IPS DF 4.7 (cell line): Measurements from ENCODE around the gene RPL22L1.
"Not testable (repeated sequence)": the region's sequence is repeated elsewhere in the genome, so short reads cannot be mapped to it uniquely, and the experiment has no call there.

Experiments
- DNase-seq: peaks from one replicate; pipeline ENCODE4 v3.0.0-alpha.2; 2013; ENCODE audit warnings: low spot score; ENCODE audit errors: extremely low read depth

Gene RPL22L1

DNA sequence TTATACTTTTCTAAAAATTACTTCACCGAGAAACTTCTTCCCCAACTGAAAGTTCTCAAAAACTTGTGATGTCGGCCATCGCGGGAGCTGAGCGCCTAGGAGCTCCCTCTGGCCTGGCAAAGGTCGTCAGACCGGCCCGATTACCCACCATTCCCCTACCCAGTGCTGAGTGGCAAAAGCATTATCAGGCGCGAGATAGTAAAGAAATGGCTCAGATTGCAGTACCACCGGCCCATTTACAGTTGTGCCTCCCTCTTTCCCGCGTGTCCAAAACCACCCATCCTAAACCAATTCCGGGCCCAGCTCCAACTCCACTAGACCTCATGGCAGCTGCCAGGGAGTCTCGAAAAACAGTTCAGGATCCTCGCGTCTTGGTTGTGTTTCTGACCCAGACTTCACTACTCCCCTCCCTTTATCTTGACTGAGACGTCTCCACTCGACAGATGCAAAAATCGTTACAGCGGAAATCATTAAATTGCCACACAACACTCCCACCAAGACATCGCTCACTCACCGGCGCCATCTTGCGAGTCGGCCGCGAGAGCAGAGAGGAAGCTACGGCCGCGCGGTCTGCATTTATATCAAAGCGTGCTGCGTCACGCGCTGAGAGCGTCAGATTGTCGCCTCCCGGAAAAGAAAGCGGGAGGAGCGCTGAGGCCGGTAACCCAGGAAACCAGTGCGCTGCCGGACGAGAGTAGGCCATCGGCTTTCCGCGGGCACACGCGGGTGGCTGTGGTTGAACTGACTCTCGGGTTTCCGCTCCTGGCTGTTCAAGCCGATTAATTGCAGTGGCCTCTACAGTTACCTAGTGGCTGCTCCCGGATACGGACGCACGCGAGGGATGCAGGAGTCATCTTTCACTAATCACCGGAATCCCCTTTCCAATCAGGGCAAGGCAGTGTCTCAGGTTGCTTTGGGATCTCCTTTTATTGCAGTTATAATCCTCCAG lies at the start of gene RPL22L1:
RPL22L1 (minus strand) TSS at position 551 of the 949 bp plus-strand sequence; CDS start at position 523, 28 bp downstream.
- peak; percentile 84 for DNase-seq

DNA sequence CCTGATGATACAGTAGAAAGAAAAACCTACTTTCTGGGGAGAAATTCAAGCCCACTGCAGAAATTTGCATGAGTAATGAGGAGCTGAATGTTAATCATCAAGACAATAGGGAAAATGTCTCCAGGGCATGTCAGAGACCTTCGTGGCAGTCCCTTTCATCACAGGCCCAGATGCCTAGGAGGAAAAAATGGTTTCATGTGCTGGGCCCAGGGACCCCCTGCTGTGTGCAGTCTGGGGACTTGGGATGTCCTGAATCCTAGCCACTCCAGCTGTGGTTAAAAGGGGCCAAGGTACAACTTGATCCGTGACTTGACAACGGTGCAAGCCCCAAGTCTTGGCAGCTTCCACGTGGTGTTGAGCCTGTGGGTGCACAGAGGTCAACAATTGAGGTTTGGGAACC lies 48.7 kb upstream of the RPL22L1 start:
- DNase-seq, result no peak

DNA sequence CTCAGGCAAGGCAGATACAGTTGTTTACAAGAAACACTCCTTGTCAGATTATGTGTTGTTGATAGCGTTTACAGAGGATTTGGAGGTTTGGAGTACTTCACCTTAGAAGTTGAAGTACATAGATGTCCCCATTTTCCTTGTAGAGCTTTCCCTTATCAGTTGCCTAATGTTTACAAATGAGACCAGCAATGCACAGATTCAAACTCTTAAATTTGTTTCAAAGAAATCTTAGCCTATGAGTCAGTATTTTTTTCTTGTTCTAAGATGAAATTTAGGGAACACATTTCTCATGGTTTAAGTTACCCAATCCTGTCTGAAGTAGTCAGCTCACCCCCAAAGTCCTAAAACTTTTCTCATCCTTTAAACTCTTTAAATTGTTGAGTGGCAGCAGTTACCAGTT lies 44.7 kb upstream of the RPL22L1 start:
- DNase-seq, result no peak

DNA sequence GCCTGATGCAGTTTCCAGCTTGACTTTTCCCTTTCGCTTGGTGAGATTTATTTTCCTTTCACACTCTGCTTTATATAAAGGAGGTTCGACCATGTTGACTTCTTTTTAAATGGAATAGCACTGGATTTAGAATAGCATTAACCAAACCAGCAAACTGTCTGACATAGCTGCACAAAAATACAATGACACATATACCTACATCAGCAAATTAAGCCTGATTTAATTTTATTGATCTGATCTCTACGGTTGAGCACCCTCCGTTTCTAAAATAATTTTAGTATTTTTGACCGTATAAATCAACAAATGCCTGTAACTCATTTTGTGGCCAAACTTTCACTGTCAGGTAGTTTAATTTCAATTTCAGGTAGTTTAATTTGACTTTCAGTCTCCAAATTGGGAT lies 44.2 kb upstream of the RPL22L1 start:
- no peak for DNase-seq

DNA sequence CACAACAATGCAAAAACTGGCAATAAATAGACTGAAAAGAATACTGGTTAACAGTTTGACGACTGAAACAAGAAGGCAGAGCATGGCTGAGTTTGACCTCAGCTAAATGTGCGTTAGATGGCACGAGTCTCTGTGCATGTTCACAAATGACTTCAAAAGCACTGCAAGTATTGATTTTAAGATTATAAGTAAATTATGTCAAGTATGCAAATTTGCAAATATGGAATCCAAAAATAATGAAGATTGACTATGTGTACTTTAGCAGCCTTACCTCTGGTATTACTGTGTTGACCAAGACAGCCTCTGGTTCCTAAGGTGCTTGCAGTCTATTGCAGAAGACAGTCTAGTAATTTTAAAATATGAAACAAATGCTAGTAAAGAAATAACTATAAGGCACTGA lies 41.1 kb upstream of the RPL22L1 start:
- DNase-seq, result no peak

DNA sequence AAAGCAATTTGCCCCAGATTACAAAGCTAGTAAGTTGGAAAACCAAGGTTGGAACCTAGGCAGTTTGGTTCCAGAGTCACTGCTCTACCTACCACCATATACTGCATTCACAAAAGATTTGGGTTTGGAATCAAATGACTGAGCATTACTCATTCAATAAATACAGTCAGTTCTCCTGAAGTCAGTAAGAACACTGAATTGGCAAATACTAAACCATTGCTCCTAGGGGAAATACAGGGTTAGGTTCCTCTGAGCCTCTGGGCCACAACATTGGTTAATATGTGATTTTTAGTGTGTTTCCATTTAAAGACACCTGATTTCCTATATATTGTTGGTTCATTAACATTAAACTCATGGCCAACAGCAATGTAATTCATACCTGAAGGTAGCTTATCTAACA lies 40.5 kb upstream of the RPL22L1 start:
- DNase-seq, result no peak

DNA sequence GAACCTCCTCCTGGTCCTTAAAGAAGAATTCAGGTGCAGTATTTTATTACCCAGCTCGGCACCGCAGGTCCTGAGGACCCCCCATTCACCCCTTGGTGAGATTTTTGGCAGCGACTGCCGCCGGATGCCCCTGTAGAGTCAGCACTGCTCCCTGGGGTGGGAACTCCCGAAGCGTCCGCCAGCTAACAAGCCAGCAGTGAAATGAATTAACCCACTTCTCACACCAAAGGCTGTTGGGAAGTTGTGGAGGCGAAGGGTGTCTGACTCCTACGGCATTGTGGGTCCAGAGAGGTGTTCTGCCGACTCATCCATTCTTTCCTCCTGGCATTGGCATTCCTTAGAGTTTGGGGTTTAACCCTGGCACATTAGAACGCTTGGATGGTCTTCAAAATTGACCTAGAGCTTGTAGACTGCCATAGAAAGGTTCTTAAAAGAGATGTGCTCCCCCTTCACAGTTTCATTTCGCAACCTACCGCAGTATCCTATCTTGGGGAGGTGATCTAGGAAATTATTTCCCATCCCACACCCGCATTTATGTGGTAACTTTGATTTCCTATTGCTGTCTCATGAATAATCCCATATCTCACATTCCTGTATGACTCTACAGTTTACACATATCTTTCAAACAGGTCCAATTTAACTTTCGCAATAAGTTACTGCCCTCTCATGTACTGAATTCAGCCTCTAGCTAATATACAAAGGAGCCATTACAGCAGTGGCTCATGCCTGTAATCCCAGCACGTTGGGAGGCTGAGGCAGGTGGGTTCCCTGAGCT lies 39.3 kb upstream of the RPL22L1 start:
- DNase-seq, result no peak

DNA sequence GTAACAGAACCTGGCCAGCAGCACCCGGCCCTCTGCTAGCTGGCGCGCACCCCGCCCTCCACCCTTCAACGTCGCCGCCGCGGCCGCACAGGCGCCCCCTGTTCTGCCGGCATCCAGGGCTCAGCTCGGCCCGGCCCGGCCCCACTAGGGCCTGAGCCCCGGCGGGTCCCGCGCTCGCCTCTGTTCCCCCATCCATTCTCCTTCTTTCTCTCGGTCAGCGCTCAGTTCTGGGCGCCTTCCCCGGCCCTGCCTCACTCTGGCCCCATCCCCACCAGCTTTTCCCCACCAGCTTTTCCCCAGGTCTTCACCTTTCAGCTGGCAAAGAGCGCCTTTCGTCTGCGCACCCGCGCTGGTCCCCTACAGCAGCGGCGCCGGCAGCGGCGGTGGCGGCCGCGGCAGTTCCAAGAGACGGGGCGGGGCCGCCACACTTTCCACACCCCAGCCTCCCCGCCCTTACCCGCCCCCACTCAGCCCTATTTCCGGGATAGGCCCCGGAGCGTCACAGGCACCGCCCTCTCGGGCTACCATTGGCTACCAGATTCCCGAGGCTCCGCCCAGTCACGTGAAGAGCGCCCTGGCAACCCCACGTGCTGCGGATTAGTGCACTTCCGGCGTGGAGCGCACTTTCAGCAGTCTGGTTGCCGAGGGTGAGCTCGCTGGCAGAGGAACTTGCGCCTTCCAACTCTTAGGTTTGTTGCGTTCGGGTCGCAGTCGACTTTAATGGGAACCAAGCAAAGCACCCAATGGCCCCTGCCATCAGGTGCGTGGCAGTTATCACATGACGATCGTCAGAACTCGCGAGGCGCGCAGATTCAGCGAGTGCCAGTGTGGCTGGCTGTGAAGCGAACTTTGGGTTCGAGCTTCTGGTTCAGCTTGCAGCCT lies 38.5 kb upstream of the RPL22L1 start, which contains the start of gene EIF5A2:
EIF5A2 (minus strand) TSS at position 403 of the 882 bp plus-strand sequence. CDS start 831 bp downstream, outside the sequence.
- peak; percentile 89 for DNase-seq

DNA sequence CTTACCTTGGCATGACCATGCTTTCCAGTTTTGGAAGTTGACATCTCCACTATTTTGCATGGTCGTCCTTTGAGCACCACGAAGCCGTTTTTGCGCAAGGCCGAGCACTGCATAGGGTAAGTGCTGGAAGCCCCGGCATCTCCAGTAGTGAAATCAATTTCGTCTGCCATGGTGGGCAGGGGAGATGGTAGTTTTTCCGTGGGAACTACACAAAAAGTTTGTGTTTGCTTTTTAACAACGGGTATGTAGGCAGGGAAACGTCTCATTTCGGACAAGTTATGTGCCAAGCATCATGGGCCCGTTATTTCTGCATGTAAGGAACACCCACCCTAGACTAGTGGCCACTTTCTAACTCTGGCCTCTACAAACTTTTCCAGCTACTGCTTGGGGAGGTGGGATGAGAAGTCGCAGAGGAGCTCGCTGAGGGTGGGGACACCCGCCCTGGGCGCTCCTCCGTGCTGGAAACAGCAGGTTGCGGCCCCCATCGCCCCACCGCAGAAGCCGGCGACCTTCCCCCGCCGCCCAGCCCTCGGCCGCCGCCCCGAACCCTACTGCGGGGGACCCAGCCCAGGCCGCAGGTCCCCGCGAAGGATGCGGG lies 37.7 kb upstream of the RPL22L1 start:
- DNase-seq, result no peak

DNA sequence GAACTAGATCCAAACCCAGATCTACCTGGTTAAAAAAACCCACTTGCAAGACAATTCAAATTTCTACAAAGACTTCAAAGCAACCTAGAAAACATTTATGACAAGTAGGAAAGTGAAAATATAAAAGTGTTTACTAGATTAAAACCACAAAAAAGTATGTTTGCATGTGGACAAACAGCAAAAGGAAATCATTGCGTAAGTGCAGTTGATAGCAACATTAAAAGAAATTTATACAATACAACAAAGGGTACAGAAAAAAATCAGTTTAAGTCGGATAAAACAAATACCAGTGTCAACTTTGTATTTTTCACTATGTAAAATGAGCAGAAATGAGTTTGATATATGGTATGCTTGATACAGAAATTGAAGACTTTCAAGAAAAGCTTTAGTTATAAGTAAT lies 35.9 kb upstream of the RPL22L1 start:
- no peak for DNase-seq

DNA sequence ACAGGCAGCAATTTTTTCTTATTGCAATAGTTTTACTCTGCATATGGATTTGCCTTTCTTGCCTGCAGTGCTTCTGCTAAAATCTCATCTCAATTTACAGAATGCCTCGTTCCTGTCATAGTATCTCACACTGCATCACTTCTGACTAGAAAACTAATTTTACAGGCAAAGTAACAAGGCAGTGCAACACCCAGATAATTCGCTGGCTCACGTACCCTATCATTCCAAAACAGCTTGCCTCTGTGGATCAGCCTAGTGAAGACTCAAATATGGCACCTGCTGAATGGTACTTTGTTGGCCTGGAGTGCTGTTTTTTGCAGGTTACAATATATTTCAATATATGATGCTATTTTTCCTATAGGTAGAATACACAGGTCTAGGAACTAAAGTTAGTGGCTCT lies 33.1 kb upstream of the RPL22L1 start:
- DNase-seq, result no peak

DNA sequence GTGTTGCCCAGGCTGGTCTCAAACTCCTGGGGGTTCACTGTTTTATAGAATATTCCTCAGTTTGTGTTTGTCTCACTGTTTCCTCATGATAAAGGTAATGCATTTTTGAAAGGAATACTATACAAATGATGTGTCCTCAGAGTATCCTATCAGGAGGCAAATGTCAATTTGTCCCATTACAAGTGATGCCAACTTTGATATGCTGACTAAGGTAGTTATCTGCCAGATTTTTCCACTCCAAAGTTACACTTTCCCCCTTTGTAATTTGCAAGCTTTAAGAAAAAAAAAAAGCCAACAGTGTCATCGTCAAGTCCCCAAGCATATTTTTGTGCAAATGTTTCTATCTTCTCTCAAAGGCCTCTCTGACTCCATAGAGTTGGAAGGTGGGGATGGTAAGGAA lies 29.5 kb upstream of the RPL22L1 start:
- DNase-seq, result no peak

DNA sequence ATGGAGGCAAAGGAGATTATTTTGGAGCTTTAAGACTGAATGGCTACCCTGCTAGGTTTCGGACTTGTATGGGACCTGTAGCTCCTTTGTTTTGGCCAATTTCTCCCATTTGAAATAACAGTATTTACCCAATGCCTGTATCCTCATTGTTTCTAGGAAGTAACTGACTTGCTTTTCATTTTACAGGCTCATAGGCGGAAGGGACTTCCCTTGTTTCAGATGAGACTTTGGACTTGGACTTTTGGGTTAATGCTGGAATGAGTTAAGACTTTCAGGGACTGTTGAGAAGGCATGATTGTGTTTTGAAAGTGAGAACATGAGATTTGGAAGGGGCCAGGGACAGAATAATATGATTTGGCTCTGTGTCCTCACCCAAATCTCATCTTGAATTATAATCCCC lies 28.0 kb upstream of the RPL22L1 start:
- DNase-seq, result no peak

DNA sequence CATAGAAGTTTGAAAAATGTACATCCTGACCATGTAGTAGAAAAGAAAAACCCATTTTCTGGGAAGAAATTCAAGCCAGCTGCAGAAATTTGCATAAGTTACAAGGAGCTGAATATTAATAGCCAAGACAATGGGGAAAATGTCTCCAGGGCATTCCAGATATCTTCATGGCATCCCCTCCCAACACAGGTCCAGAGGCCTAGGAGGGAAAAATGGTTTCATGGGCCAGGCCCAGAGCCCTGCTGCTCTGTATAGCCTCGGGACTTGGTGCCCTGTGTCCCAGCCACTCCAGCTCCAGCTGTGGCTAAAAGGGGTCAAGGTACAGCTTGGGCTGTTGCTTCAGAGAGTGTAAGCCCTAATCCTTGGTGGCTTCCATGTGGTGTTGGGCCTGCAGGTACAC lies 27.2 kb upstream of the RPL22L1 start:
- DNase-seq, result not testable (repeated sequence)

DNA sequence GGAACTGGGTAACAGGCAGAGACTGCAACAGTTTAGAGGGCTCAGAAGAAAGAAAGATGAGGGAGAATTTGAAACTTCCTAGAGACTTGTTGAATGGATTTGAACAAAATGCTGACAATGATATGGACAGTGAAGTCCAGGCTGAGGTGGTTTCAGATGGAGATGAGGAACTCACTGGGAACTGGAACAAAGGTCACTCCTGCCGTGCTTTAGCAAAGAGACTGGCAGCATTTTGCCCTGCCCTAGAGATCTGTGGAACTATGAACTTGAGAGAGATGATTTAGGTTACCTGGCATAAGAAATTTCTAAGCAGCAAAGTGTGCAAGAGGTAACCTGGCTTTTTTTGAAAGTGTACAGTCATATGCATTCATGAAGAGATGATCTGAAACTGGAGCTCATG lies 26.8 kb upstream of the RPL22L1 start:
- no peak for DNase-seq

DNA sequence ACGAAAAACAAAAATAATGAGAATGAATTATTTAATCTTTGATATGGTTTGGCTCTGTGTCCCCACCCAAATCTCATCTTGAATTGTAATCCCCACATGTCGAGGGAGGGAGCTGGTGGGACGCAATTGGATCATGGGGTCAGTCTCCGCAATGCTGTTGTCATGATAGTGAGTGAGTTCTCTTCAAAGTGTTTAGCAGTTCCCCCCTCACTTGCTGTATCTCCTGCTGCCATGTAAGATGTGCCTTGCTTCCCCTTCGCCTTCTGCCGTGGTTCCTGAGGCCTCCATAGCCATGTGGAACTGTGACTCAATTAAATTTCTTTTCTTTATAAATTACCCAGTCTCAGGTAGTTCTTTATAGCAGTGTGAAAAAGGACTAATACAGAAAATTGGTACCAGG lies 26.3 kb upstream of the RPL22L1 start:
- DNase-seq, result not testable (repeated sequence)

DNA sequence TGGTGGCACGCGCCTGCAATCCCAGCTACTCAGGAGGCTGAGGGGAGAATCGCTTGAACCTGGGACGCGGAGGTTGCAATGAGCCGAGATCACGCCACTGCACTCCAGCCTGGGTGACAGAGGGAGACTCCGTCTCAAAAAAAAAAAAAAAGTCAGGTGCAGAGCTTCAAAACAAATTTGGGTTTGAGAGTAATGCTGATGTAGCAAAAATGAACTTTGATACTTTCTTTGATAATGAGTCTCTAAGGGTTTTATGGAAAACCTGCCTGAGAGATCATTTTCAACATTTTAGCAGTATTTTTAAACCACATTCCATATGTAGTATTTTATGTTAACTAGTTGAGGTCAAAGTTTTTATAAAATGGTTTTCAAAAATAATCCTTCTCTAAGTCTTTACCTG lies 23.9 kb upstream of the RPL22L1 start:
- no peak for DNase-seq

DNA sequence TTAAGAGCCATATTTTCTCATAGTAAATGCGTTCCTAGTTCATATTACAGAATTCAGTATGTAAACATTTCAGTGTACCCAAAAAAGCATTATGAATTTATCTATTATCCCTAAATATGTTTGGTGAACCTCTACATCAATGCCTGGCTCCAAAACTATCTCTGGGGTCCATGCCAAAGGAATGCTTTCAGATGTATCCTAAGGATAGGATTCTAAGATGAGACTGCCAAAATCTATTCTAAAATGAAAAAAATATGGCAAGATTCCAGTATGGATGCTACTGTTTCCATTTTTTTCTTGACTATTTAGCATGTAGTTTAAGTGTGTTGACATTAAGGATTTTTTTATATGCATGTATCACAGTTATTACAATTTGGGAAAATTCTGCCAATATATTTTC lies 19.6 kb upstream of the RPL22L1 start:
- no peak for DNase-seq

DNA sequence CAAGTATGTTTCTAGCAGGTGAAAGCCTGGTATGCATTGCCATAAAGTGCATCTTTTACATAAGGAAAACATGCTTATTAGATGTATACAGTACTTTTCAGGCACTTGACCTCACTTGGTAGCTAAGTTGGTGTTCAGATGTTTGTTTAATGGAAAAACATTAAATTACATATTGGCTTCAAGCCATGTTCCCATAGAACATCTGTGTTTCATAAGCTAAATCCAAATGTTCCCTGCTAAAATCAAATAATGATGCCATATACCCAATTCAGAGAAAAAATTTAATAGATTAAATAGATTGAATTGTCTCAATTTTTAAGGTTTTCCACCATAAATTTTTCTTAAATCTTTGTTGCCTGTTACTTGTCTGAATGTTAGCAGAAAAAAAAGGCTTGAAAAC lies 19.1 kb upstream of the RPL22L1 start:
- no peak for DNase-seq

DNA sequence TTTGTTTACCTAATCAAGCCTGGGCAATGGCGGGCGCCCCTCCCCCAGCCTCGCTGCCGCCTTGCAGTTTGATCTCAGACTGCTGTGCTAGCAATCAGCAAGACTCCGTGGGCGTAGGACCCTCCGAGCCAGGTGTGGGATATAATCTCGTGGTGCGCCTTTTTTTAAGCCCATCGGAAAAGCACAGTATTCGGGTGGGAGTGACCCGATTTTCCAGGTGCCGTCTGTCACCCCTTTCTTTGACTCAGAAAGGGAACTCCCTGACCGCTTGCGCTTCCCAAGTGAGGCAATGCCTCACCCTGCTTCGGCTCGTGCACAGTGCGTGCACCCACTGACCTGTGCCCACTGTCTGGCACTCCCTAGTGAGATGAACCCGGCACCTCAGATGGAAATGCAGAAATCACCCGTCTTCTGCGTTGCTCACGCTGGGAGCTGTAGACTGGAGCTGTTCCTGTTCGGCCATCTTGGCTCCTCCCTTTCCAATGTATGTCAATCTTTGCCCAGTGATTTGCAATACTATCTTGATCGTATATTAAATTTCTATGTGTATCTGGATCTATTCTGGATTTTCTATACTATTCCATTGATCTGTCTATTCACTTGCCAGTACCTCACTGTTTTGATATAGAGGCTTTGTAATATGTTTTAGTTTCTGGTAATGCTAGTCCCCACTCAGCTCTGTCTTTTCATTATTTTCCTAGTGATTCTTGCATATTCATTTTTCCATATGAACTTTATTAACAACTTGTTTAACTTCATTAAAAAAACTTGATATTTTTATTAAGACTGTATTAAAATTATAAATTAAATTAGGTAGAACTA lies 14.3 kb upstream of the RPL22L1 start:
- not testable (repeated sequence) for DNase-seq
